Measurements from ENCODE around the gene P2RY2.

DNA sequence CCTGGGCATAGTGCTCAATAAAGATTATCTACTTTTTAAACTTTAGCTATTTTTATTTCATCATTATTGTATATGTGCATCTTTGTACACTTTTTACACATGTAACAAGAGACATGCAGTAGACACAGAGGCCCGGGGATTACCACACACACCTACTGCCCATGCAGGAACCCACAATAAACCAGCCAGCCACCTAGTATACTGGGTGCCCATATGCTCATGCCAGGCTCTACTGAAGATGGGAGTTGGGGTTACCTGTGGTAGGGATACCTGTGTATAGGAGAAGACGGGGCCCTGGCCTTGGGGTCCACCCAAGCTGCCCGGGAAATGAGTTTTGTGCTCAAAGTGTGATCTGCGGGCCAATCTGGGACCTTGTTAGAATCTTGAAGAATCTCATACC lies 31.2 kb upstream of the P2RY2 start:
- TF ChIP-seq, protein P1, sequence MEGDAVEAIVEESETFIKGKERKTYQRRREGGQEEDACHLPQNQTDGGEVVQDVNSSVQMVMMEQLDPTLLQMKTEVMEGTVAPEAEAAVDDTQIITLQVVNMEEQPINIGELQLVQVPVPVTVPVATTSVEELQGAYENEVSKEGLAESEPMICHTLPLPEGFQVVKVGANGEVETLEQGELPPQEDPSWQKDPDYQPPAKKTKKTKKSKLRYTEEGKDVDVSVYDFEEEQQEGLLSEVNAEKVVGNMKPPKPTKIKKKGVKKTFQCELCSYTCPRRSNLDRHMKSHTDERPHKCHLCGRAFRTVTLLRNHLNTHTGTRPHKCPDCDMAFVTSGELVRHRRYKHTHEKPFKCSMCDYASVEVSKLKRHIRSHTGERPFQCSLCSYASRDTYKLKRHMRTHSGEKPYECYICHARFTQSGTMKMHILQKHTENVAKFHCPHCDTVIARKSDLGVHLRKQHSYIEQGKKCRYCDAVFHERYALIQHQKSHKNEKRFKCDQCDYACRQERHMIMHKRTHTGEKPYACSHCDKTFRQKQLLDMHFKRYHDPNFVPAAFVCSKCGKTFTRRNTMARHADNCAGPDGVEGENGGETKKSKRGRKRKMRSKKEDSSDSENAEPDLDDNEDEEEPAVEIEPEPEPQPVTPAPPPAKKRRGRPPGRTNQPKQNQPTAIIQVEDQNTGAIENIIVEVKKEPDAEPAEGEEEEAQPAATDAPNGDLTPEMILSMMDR (IDR thresholded peaks at IDR 0.05) = no peak
- TF ChIP-seq POLR2A (IDR thresholded peaks at IDR 0.05) = no peak

Measured in esophagus squamous epithelium (tissue), 4 donors.